Activated CD4-positive, alpha-beta memory T cell treated with anti-CD3 and anti-CD28 coated beads for 36 hours (primary cell): ENCODE results near the gene CDC42BPG. TPM values are rescaled to one million over a fixed set of nuclear protein-coding genes. Genes with fewer than 3 reads are reported as not detected.

Source experiments
- CTCF ChIA-PET: fragments of 350-600 bp; sonication (Branson Sonifier 250); formaldehyde crosslinking; loops from one replicate; lab custom pipeline; 2021; ENCODE audit warnings: antibody characterized with exemption, inconsistent platforms; lab: Charles Lee
- POLR2A ChIA-PET: fragments of 350-600 bp; sonication (Branson Sonifier 250); formaldehyde crosslinking; loops from one replicate; lab custom pipeline; 2021; ENCODE audit warnings: antibody characterized with exemption; lab: Charles Lee
- DNase-seq: peaks from one replicate; pipeline ENCODE4 v3.0.0-alpha.2; 2020
- H3K27ac Mint-ChIP-seq: one replicate; pipeline ENCODE4 v1.8.0; 2021; ENCODE audit warnings: mixed read lengths
- H3K27me3 Mint-ChIP-seq: one replicate; pipeline ENCODE4 v1.8.0; 2021; ENCODE audit warnings: mixed read lengths
- H3K36me3 Mint-ChIP-seq: one replicate; pipeline ENCODE4 v1.8.0; 2021; ENCODE audit warnings: mixed read lengths
- H3K4me1 Mint-ChIP-seq: one replicate; pipeline ENCODE4 v1.8.0; 2021; ENCODE audit warnings: low read depth, mixed read lengths
- H3K4me3 Mint-ChIP-seq: one replicate; pipeline ENCODE4 v1.8.0; 2021; ENCODE audit warnings: mild to moderate bottlenecking, mixed read lengths
- H3K9me3 Mint-ChIP-seq: one replicate; pipeline ENCODE4 v1.8.0; 2021; ENCODE audit warnings: mixed read lengths
- intact Hi-C: fragments of 100-400 bp; cut with micrococcal nuclease; formaldehyde crosslinking; loops from one replicate; pipeline ENCODE4 v1.15.1; 2023
- total RNA-seq, 2 experiments: library from RNA; stranded (reverse); gene quantifications; one replicate each; pipeline ENCODE4 v1.2.3, GENCODE V29; 2021

CDC42BPG gene
- total RNA-seq, 2 experiments from 2014 or later = 0.39 to 0.69 TPM

DNA sequence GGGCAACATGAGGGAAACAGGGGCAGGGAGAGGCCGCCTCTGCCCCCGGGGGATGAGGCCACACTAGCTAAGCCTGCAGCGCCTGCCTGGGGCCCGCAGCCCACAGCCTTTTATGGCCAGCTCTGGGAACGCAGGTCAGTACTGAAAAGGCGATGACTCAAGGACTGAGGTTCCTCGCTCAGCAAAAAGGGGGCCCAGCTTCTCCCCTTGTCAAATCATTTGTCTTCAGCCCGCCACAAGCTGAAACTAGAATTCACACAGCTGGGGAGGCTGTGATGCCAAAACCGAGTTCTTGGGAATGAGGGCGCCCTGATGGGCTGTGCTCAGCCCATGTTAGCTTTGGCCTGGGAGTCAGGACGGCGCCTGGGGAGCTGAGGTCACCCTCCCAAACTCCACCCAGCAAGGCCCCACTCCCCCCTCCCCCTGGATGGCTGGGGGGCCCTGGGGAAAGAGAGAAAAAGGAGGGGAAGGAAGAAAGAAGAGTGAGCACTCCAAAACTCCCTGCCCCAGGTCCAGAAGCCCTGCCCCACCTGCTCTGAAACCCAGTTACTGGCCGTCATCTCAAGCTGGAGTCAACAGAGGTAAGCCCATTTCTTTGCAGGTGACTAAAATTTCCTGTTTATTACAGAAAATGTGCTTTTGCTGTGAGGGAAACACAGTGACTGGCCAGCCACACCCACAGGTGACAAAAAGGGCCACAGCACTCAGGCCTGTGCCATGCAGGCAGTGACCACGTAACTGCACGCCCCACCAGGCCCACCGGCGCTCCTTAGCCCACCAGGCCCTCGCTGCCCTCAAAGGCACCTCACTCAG, 20.2 kb upstream of the CDC42BPG start:
- intact Hi-C loops = loop anchor here (1.0 to 5.0 kb wide), 4 partner anchors 8 to 108 kb away; partner anchors contain the start of gene MAJIN
- POLR2A ChIA-PET = interaction anchor here (0.6 to 20.4 kb wide), 11 partner anchors 11 to 556 kb away, joined by 3 to 460 read pairs (median 3); partner anchors contain the start of genes ARL2, EHD1 and VPS51
- H3K27ac Mint-ChIP-seq = peak overlapping the region; percentile 96
- H3K27me3 Mint-ChIP-seq = no peaks in the 10 kb centered on the region
- peaks cover 93% of the 10 kb centered on the region for H3K4me1 Mint-ChIP-seq
- H3K4me3 Mint-ChIP-seq = peak overlapping the region; percentile 67
- peak; percentile 90 for DNase-seq
- peaks cover 9% of the 10 kb centered on the region for H3K9me3 Mint-ChIP-seq
- peaks cover 41% of the 10 kb centered on the region for H3K36me3 Mint-ChIP-seq
- CTCF ChIA-PET = interaction anchor here (0.6 to 29.1 kb wide), 4 partner anchors 15 to 597 kb away, joined by 3 to 1198 read pairs (median 168); partner anchors contain the start of genes ARL2, CDC42BPG and EHD1

- Mint-ChIP-seq H3K27me3 (no peaks in the 10 kb centered on the region), H3K27ac (peak overlapping the region; percentile 96), H3K36me3 (peaks cover 45% of the 10 kb centered on the region), H3K4me1 (peaks cover 92% of the 10 kb centered on the region), H3K4me3 (peak overlapping the region; percentile 67), H3K9me3 (peaks cover 9% of the 10 kb centered on the region)
- no peak for DNase-seq
- intact Hi-C loops = loop anchor here (2.0 kb wide), 1 partner anchor 13 kb away; no protein-coding TSS in a partner anchor
- ChIA-PET POLR2A (interaction anchor here (0.6 to 20.4 kb wide), 7 partner anchors 10 to 232 kb away, joined by 3 to 460 read pairs (median 3); partner anchors contain the start of genes EHD1 and VPS51), CTCF (interaction anchor here (1.9 to 29.1 kb wide), 3 partner anchors 14 to 151 kb away, joined by 8 to 1198 read pairs (median 328); partner anchors contain the start of genes ARL2, CDC42BPG and EHD1)
Measured at GRCh38 chr11:64864135-64864472, 19.7 kb upstream of the CDC42BPG start.

- Mint-ChIP-seq H3K27ac (peak overlapping the region; percentile 96), H3K4me3 (peak overlapping the region; percentile 67), H3K4me1 (peaks cover 92% of the 10 kb centered on the region), H3K36me3 (peaks cover 48% of the 10 kb centered on the region), H3K9me3 (peaks cover 9% of the 10 kb centered on the region), H3K27me3 (no peaks in the 10 kb centered on the region)
- DNase-seq = no peak
- intact Hi-C loops = loop anchor here (2.0 kb wide), 1 partner anchor 13 kb away; no protein-coding TSS in a partner anchor
- CTCF ChIA-PET = interaction anchor here (1.5 to 29.1 kb wide), 4 partner anchors 13 to 254 kb away, joined by 3 to 1198 read pairs (median 168); partner anchors contain the start of genes ARL2, CDC42BPG, EHD1 and ZNHIT2
- POLR2A ChIA-PET = interaction anchor here (0.6 to 20.4 kb wide), 6 partner anchors 10 to 233 kb away, joined by 3 to 460 read pairs (median 12); partner anchors contain the start of genes EHD1 and VPS51
Measured at GRCh38 chr11:64863391-64864060, 19.1 kb upstream of the CDC42BPG start.

DNA sequence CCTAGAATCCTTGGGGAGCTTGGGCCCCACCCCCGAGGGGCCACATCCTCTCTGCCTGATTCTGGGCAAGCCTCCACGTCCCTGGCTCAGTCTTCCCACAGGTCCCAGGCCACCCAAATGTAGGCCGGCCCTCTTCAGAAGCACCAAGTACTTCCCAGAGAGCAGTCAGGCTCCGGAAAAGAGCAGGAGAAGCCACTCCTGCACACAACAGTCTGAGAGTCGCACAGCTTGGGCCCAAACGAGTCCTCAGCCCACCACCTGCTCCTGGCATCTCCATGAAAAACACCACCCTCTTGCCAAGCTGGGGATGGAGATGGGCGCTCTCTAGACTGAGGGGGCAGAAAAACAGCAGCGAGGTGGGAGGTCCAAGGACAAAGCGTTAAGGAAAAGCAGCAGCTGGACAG, 18.5 kb upstream of the CDC42BPG start:
- POLR2A ChIA-PET = interaction anchor here (3.5 to 20.4 kb wide), 2 partner anchors 15 to 16 kb away, joined by 21 to 460 read pairs; partner anchors contain the start of gene EHD1
- peaks cover 46% of the 10 kb centered on the region for H3K36me3 Mint-ChIP-seq
- DNase-seq = no peak
- CTCF ChIA-PET = interaction anchor here (1.5 to 29.1 kb wide), 4 partner anchors 13 to 254 kb away, joined by 3 to 1198 read pairs (median 168); partner anchors contain the start of genes ARL2, CDC42BPG, EHD1 and ZNHIT2
- H3K27ac Mint-ChIP-seq = peak overlapping the region; percentile 96
- no peaks in the 10 kb centered on the region for H3K27me3 Mint-ChIP-seq
- intact Hi-C loops = no loop called here
- peaks cover 92% of the 10 kb centered on the region for H3K4me1 Mint-ChIP-seq
- peaks cover 9% of the 10 kb centered on the region for H3K9me3 Mint-ChIP-seq
- H3K4me3 Mint-ChIP-seq = peak overlapping the region; percentile 39

DNA sequence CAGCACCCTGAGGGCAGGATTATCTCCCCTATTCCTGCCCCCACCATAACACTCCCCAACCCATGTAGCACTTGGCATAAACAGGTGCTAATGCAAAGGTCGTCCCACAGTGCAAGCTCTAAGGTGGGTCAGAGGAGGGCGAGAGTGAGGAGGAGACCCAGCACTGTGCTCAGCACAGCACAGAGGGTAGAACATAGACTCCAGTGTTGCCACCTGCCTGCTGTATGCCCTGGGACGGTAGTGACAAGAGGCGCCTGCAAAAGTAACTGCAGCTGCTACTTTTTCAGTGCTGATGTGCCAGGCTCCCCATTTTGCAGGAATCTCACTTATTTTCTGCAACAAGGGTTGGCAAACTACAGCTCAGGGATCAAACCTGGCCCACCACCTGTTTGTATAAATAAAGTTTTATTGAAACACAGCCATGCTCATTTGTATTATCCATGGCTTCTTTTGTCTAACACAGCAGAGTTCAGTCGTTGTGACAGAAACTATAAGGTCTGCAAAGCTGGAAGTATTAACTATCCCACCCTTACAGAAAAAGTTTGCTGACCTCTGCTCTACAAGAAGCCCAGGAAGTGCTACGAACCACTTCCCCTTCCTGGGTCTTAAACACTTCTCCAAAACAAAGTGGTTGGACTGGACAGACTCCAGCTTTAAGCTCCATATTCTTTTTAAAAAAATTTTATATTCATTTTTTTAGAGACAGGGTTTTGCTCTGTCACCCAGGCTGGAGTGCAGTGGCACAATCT, 16.9 kb upstream of the CDC42BPG start:
- H3K9me3 Mint-ChIP-seq = peaks cover 6% of the 10 kb centered on the region
- H3K27ac Mint-ChIP-seq = peak overlapping the region; percentile 96
- POLR2A ChIA-PET = interaction anchor here (0.7 to 20.4 kb wide), 4 partner anchors 9 to 754 kb away, joined by 3 to 460 read pairs (median 6); partner anchors contain the start of genes EHD1 and PCNX3
- no peaks in the 10 kb centered on the region for H3K27me3 Mint-ChIP-seq
- peaks cover 92% of the 10 kb centered on the region for H3K4me1 Mint-ChIP-seq
- H3K4me3 Mint-ChIP-seq = peak overlapping the region; percentile 56
- CTCF ChIA-PET = interaction anchor here (0.7 to 29.1 kb wide), 5 partner anchors 9 to 249 kb away, joined by 3 to 1198 read pairs (median 4); partner anchors contain the start of genes ARL2, CDC42BPG and EHD1
- DNase-seq = peak; percentile 49
- peaks cover 46% of the 10 kb centered on the region for H3K36me3 Mint-ChIP-seq
- intact Hi-C loops = no loop called here

DNA sequence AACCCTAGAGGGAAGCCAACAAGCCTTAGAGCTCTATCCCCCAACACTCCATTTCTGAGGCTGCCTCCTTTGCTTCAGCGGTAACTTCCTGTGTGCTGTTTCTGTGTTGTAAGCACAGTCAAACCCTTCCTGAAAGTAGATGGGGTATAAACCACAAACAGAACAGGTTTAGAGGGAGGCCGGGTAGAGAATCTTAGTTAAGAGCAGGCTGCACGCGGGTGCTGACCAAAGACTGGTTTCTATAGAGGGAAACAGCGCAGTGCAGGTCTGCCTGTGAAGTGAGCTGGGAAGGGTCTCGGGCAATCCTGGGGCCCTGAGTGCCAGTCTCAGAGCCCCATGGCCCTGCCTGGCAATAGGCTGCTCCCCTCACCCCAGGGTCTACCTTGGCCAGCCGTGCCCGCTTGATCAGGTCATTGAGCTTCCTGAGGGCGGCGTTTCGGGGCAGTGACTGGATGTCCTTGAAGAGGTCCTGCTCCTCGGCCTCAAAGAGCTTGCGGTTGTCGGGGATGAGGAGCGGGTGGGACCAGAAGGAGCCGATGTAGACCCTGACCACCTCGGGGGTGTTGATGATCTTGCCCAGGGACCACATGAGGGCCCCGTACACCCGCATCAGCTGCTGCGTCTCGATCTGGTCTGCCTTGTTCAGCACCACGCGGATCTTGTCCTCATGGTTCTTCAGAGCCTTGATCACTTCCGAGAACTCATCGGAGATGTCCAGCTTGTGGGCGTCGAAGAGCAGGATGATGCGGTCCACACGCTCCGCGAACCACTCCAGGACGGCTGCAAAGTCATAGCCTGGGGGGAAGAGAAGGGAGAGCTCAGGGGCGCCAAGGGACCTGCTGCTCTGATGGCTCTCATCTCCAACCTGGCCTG, 15.3 kb upstream of the CDC42BPG start:
- no peaks in the 10 kb centered on the region for H3K9me3 Mint-ChIP-seq
- H3K27ac Mint-ChIP-seq = peak overlapping the region; percentile 96
- ChIA-PET CTCF (interaction anchor here (0.6 to 29.1 kb wide), 6 partner anchors 7 to 262 kb away, joined by 3 to 1198 read pairs (median 23); partner anchors contain the start of genes ARL2, CDC42BPG, EHD1 and FAU), POLR2A (interaction anchor here (1.0 to 20.4 kb wide), 13 partner anchors 9 to 563 kb away, joined by 3 to 460 read pairs (median 5); partner anchors contain the start of genes ARL2, DPF2, EHD1 and FAU)
- H3K4me1 Mint-ChIP-seq = peaks cover 92% of the 10 kb centered on the region
- H3K27me3 Mint-ChIP-seq = no peaks in the 10 kb centered on the region
- intact Hi-C loops = loop anchor here (1.0 to 2.0 kb wide), 3 partner anchors 10 to 257 kb away; partner anchors contain the start of genes EHD1 and ZNHIT2
- peak; percentile 86 for DNase-seq
- H3K36me3 Mint-ChIP-seq = peaks cover 51% of the 10 kb centered on the region
- peak overlapping the region; percentile 72 for H3K4me3 Mint-ChIP-seq

GRCh38 chr11:64858467-64859263, 14.2 kb upstream of the CDC42BPG start:
- H3K4me3 Mint-ChIP-seq = peak overlapping the region; percentile 72
- no peaks in the 10 kb centered on the region for H3K9me3 Mint-ChIP-seq
- H3K36me3 Mint-ChIP-seq = peaks cover 61% of the 10 kb centered on the region
- ChIA-PET CTCF (interaction anchor here (1.0 to 29.1 kb wide), 5 partner anchors 9 to 155 kb away, joined by 3 to 1198 read pairs (median 43); partner anchors contain the start of genes ARL2, CDC42BPG and EHD1), POLR2A (interaction anchor here (1.0 to 20.4 kb wide), 11 partner anchors 8 to 564 kb away, joined by 4 to 460 read pairs (median 5); partner anchors contain the start of genes ARL2, DPF2, EHD1 and NEAT1)
- H3K4me1 Mint-ChIP-seq = peaks cover 92% of the 10 kb centered on the region
- peak; percentile 83 for DNase-seq
- intact Hi-C loops = loop anchor here (1.0 to 2.0 kb wide), 3 partner anchors 11 to 258 kb away; partner anchors contain the start of genes EHD1 and ZNHIT2
- peak overlapping the region; percentile 96 for H3K27ac Mint-ChIP-seq
- H3K27me3 Mint-ChIP-seq = no peaks in the 10 kb centered on the region

DNA sequence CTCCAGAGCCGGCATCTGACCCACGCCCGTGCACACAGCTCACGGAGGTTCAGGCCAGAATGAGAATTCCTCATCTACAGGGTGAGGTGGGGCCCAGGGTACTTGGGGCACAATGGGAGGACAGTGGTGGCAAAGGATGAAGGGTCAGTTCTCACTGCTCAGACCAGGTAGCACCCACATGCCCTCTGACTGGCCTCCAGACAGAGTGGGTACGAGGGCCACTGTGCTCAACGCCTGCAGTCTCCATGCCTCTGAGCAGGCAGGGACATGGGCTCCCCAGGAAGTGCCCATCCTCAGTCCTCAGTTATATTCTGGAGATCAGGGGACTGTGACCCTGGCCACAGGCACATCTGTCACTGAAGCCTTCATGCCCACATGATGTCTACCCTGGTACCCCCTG, 13.0 kb upstream of the CDC42BPG start:
- POLR2A ChIA-PET = interaction anchor here (1.5 to 20.4 kb wide), 5 partner anchors 7 to 30 kb away, joined by 9 to 460 read pairs (median 51); partner anchors contain the start of gene EHD1
- Mint-ChIP-seq H3K4me1 (peaks cover 92% of the 10 kb centered on the region), H3K36me3 (peaks cover 68% of the 10 kb centered on the region), H3K27me3 (no peaks in the 10 kb centered on the region), H3K4me3 (no peak overlapping the region), H3K27ac (peak overlapping the region; percentile 69), H3K9me3 (no peaks in the 10 kb centered on the region)
- DNase-seq = no peak
- CTCF ChIA-PET = interaction anchor here (3.0 to 29.1 kb wide), 4 partner anchors 5 to 29 kb away, joined by 43 to 1198 read pairs (median 328); partner anchors contain the start of genes CDC42BPG and EHD1
- intact Hi-C loops = no loop called here
